Gastrocnemius medialis (tissue), 4 donors: Measurements from ENCODE around the gene NEIL3. TPM values are rescaled to one million over a fixed set of nuclear protein-coding genes. Genes with fewer than 3 reads are reported as not detected.

Source experiments
- ATAC-seq, 2 donors: fragments of 150-250 bp; one replicate each; pipeline ENCODE4 v1.9.1; 2016
- DNase-seq, 2 donors: peaks; one replicate each; pipeline ENCODE4 v3.0.0-alpha.2; 2019
- H3K27ac ChIP-seq, 4 donors: fragments of 200-600 bp; sonication (generic); 1 replicate in 1 of 4; 2 replicates in 3 of 4; pipeline ENCODE4 v1.5.1; 2016 to 2018; ENCODE audit warnings: mild to moderate bottlenecking in 2 of 4, moderate library complexity in 1 of 4
- H3K27me3 ChIP-seq, 3 donors: fragments of 200-600 bp; sonication (generic) in 2 of 3; 1 replicate in 1 of 3; 2 replicates in 2 of 3; pipeline versions ENCODE4 v1.5.1 to v1.6.0; 2016 to 2019; ENCODE audit warnings: mild to moderate bottlenecking in 1 of 3, moderate library complexity in 1 of 3
- H3K36me3 ChIP-seq, 2 donors: fragments of 200-600 bp; sonication (generic) in 1 of 2; one replicate each; pipeline ENCODE4 v1.5.1; 2017 to 2018
- H3K4me1 ChIP-seq, 2 donors: fragments of 200-600 bp; sonication (generic) in 1 of 2; one replicate each; pipeline ENCODE4 v1.5.1; 2016 to 2017; ENCODE audit warnings: mild to moderate bottlenecking in 2 of 2
- H3K4me3 ChIP-seq, 4 donors: fragments of 200-600 bp; sonication (generic) in 3 of 4; 1 replicate in 1 of 4; 2 replicates in 3 of 4; pipeline ENCODE4 v1.5.1; 2016 to 2019; ENCODE audit warnings: mild to moderate bottlenecking in 2 of 4
- H3K9me3 ChIP-seq, 3 donors: fragments of 200-600 bp; sonication (generic) in 2 of 3; 1 replicate in 1 of 3; 2 replicates in 2 of 3; pipeline ENCODE4 v1.5.1; 2016 to 2019
- POLR2A ChIP-seq, 2 donors: fragments of 450-650 bp; IDR thresholded peaks; one replicate each; pipeline ENCODE4 v1.6.1; 2017; ENCODE audit warnings: antibody characterized with exemption in 2 of 2, mild to moderate bottlenecking in 2 of 2, moderate library complexity in 2 of 2
- in situ Hi-C, 4 donors: fragments of 200-750 bp; cut with MboI; loops; one replicate each; pipeline versions ENCODE4 v1.15.0 to v1.8.0; 2017; ENCODE audit warnings: low sequenced_read_pairs in 4 of 4
- intact Hi-C: fragments of 100-400 bp; cut with DNase I; formaldehyde crosslinking; loops from one replicate; pipeline ENCODE4 v1.15.1; 2023; ENCODE audit warnings: low total_unique reads
- total RNA-seq, 4 donors: library from RNA; depleted of rRNA; stranded (reverse); fragments of >200 nt; gene quantifications; one replicate each; pipeline versions ENCODE4 v1.1.0 to v1.2.3, GENCODE V29; 2016
- TF ChIP-seq, protein P1 (sequence below), 5 experiments: fragments of 450-650 bp in 3 of 5; fragments of 200-600 bp in 2 of 5; sonication (generic) in 2 of 5; IDR thresholded peaks in 4 of 5; conservative IDR thresholded peaks in 1 of 5; 1 replicate in 4 of 5; 2 replicates in 1 of 5; pipeline ENCODE4 v1.5.1; 2016 to 2019; ENCODE audit warnings: antibody characterized with exemption in 5 of 5, mild to moderate bottlenecking in 3 of 5, moderate library complexity in 3 of 5

The NEIL3 gene
- total RNA-seq, 4 donors from 2014 or later = not detected

DNA sequence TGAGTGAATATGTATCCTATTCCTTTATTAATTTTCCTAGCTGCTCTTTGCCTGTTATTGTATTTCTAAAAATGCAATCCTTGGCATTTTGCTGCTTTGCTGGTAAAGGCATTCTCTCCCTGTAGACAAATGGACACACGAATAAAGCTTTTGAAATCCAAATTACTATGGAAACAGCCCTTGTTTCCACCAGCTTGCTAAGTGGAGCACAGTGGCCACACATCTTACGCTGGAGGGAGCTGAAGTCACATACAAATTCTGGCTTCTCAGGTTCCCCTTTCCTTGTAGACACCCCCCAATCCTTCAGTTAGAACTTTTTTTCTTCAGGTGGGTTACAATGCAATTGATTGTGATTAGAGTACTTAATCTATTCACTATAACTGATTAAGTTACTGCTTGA, 66.3 kb downstream of the NEIL3 start:
- Histone ChIP-seq H3K4me1 (no peaks in the 10 kb centered on the region), H3K36me3 (no peaks in the 10 kb centered on the region), H3K27me3 (no peaks in the 10 kb centered on the region), H3K9me3 (no peaks in the 10 kb centered on the region), H3K27ac (no peak overlapping the region), H3K4me3 (no peak overlapping the region)
- intact Hi-C loops (no loop called here), in situ Hi-C loops (no loop called here)
- ATAC-seq (no peak), DNase-seq (no peak)
- no peak for TF ChIP-seq POLR2A (IDR thresholded peaks at IDR 0.05)
- TF ChIP-seq, protein P1, sequence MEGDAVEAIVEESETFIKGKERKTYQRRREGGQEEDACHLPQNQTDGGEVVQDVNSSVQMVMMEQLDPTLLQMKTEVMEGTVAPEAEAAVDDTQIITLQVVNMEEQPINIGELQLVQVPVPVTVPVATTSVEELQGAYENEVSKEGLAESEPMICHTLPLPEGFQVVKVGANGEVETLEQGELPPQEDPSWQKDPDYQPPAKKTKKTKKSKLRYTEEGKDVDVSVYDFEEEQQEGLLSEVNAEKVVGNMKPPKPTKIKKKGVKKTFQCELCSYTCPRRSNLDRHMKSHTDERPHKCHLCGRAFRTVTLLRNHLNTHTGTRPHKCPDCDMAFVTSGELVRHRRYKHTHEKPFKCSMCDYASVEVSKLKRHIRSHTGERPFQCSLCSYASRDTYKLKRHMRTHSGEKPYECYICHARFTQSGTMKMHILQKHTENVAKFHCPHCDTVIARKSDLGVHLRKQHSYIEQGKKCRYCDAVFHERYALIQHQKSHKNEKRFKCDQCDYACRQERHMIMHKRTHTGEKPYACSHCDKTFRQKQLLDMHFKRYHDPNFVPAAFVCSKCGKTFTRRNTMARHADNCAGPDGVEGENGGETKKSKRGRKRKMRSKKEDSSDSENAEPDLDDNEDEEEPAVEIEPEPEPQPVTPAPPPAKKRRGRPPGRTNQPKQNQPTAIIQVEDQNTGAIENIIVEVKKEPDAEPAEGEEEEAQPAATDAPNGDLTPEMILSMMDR (IDR thresholded peaks at IDR 0.05 in 4 of 5, conservative IDR thresholded peaks at IDR 0.05 in 1 of 5) = no peak

DNA sequence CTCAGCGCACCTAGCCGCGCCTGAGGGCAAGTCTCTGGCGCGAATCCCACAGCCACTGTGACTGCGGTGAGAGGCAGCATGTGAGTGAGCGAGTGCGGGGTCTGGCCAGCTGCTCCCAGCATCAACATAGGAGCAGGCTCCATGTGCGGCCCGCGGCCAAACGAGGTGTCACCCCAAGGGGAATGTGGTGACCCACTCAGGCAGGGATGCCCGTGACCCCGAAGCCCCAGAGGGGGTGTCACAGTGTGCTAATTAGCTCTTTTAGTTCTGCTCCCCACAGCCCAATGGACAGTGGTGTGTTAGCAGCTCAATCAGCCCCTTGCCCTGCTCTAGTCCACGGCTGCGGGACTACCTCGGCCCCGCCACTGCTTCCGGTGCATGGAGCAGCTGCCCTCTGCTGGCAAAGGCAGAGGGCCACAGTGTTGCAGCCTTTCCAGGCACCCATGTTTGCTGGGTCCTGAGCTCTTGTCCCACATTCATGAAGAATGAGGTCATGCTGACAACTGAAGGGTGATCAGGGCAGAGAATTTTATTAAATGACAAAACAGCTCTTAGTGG, 71.1 kb downstream of the NEIL3 start:
- no peak for ATAC-seq
- no peaks in the 10 kb centered on the region for H3K27me3 ChIP-seq
- TF ChIP-seq POLR2A (IDR thresholded peaks at IDR 0.05) = no peak
- TF ChIP-seq, protein P1 (IDR thresholded peaks at IDR 0.05 in 4 of 5, conservative IDR thresholded peaks at IDR 0.05 in 1 of 5) = no peak
- intact Hi-C loops (no loop called here), in situ Hi-C loops (no loop called here)
- H3K27ac ChIP-seq = no peak overlapping the region
- no peaks in the 10 kb centered on the region for H3K9me3 ChIP-seq
- DNase-seq = no peak
- H3K4me3 ChIP-seq = no peak overlapping the region
- no peaks in the 10 kb centered on the region for H3K4me1 ChIP-seq
- no peaks in the 10 kb centered on the region for H3K36me3 ChIP-seq

- intact Hi-C loops (no loop called here), in situ Hi-C loops (no loop called here)
- TF ChIP-seq, protein P1 (IDR thresholded peaks at IDR 0.05 in 4 of 5, conservative IDR thresholded peaks at IDR 0.05 in 1 of 5) = no peak
- no peak for TF ChIP-seq POLR2A (IDR thresholded peaks at IDR 0.05)
- H3K4me1 ChIP-seq = no peaks in the 10 kb centered on the region
- no peaks in the 10 kb centered on the region for H3K36me3 ChIP-seq
- no peaks in the 10 kb centered on the region for H3K9me3 ChIP-seq
- no peaks in the 10 kb centered on the region for H3K27me3 ChIP-seq
- no peak for DNase-seq
- H3K27ac ChIP-seq = no peak overlapping the region
- ATAC-seq = no peak
- H3K4me3 ChIP-seq = no peak overlapping the region
Measured at GRCh38 chr4:177381762-177382310, 72.2 kb downstream of the NEIL3 start.

GRCh38 chr4:177384856-177385397, 75.3 kb downstream of the NEIL3 start:
- DNase-seq (no peak), ATAC-seq (no peak)
- Histone ChIP-seq H3K36me3 (no peaks in the 10 kb centered on the region), H3K27ac (no peak overlapping the region), H3K4me3 (no peak overlapping the region), H3K4me1 (no peaks in the 10 kb centered on the region), H3K9me3 (no peaks in the 10 kb centered on the region), H3K27me3 (no peaks in the 10 kb centered on the region)
- intact Hi-C loops = no loop called here
- in situ Hi-C loops = no loop called here
- no peak for TF ChIP-seq POLR2A (IDR thresholded peaks at IDR 0.05)
- TF ChIP-seq, protein P1 (IDR thresholded peaks at IDR 0.05 in 4 of 5, conservative IDR thresholded peaks at IDR 0.05 in 1 of 5) = no peak
